Heart left ventricle (tissue), 16 donors: Measurements from ENCODE around the gene TNFSF10. TPM values are rescaled to one million over a fixed set of nuclear protein-coding genes. Genes with fewer than 3 reads are reported as not detected.
"Not testable (repeated sequence)": the region's sequence is repeated elsewhere in the genome, so short reads cannot be mapped to it uniquely, and the experiment has no call there.

Source experiments
- ATAC-seq, 4 donors: fragments of 200-7000 bp; cut with Tn5 transposase; one replicate each; pipeline ENCODE4 v1.9.1; 2020 to 2022; ENCODE audit warnings: moderate library complexity in 4 of 4, mild to moderate bottlenecking in 3 of 4, moderate number of reproducible peaks in 1 of 4
- DNase-seq, 5 donors: peaks; one replicate each; pipeline ENCODE4 v3.0.0-alpha.2; 2020
- H3K27ac ChIP-seq, 12 donors: fragments of 200-600 bp; sonication (generic) in 4 of 12; one replicate each; pipeline versions ENCODE4 v1.5.0 to v1.8.0; 2016 to 2022; ENCODE audit warnings: mild to moderate bottlenecking in 2 of 12
- H3K27me3 ChIP-seq, 9 donors: fragments of 200-600 bp; sonication (generic) in 2 of 9; one replicate each; pipeline versions ENCODE4 v1.5.1 to v1.8.0; 2016 to 2022; ENCODE audit warnings: mild to moderate bottlenecking in 3 of 9
- H3K36me3 ChIP-seq, 9 donors: fragments of 200-600 bp; sonication (generic) in 2 of 9; one replicate each; pipeline versions ENCODE4 v1.5.0 to v1.8.0; 2018 to 2022; ENCODE audit warnings: mild to moderate bottlenecking in 2 of 9
- H3K4me1 ChIP-seq, 12 donors: fragments of 200-600 bp; sonication (generic) in 4 of 12; one replicate each; pipeline versions ENCODE4 v1.5.0 to v1.8.0; 2016 to 2022; ENCODE audit warnings: mild to moderate bottlenecking in 3 of 12
- H3K4me3 ChIP-seq, 12 donors: fragments of 200-600 bp; sonication (generic) in 4 of 12; one replicate each; pipeline versions ENCODE4 v1.5.0 to v1.8.0; 2017 to 2022; ENCODE audit warnings: mild to moderate bottlenecking in 9 of 12, moderate library complexity in 4 of 12
- H3K9me3 ChIP-seq, 12 donors: fragments of 200-600 bp; sonication (generic) in 4 of 12; one replicate each; pipeline versions ENCODE4 v1.5.0 to v1.8.0; 2016 to 2022; ENCODE audit warnings: mild to moderate bottlenecking in 1 of 12
- POLR2A ChIP-seq, 2 donors: fragments of 450-650 bp; IDR thresholded peaks; one replicate each; pipeline ENCODE4 v1.6.1; 2017; ENCODE audit warnings: antibody characterized with exemption in 2 of 2, mild to moderate bottlenecking in 2 of 2, moderate library complexity in 2 of 2
- WGBS, 4 donors: extraction: QIAGEN DNeasy Blood & Tissue Kit in 2 of 4; methylation state at CpG; one replicate each; pipeline versions ENCODE4 v1.1.5 to v1.1.7; 2013 to 2018; 5-methylcytosine and 5-hydroxymethylcytosine counted together
- intact Hi-C, 10 donors: fragments of 100-400 bp; cut with DNase I; formaldehyde crosslinking; loops; one replicate each; pipeline versions ENCODE4 v1.11.1 to v1.14.2; 2022
- polyA plus RNA-seq, 2 donors: library from polyadenylated mRNA; stranded (reverse); fragments of 200-250 nt; gene quantifications; one replicate each; pipeline ENCODE4 v1.2.3, GENCODE V29; 2013
- total RNA-seq, 9 donors: library from RNA; depleted of rRNA in 2 of 9; stranded (reverse); fragments of >200 nt in 2 of 9; fragmentation: NEBNext Ultra II Directional in 3 of 9; extraction: Animal tissue kit (Norgen Biotek cat#: 25700) in 3 of 9; gene quantifications; one replicate each; pipeline versions ENCODE4 v1.1.0 to v1.2.4, GENCODE V29; 2016 to 2023
- TF ChIP-seq, protein P1 (sequence below), 12 donors: fragments of 200-600 bp; sonication (generic) in 4 of 12; IDR thresholded peaks; one replicate each; pipeline versions ENCODE4 v1.5.0 to v1.8.0; 2018 to 2022; ENCODE audit warnings: antibody characterized with exemption in 12 of 12, mild to moderate bottlenecking in 5 of 12
- donor health status: ischemic (EF 13 %, LVEDD 7.1; RV severe dilation, severe dysfunction).
- donor health status: healthy with polysubstance abuse.
- donor health status: DM: no; HTN: yes; CAD: no.
- donor health status: DM: no; HTN: no; CAD: no.
- donor health status: ischemic (EF 25% LVEDD 6.9; RV normal size, moderate dysfunction).
- donor health status: ischemic (EF 25% LVEDD 5.7; RV mildly dilated, moderate dysfunction).
- donor health status: healthy.
- donor health status: DM: yes; HTN: yes; CAD: no.
- donor health status: ischemic (EF 35%, LVEDD 5.7; RV mildly dilated, moderate dysfunction).
- donor health status: nonischemic (EF 11% LVEDD 7.7; RV severe dilation, severe dysfunction).
- donor health status: DM: yes; HTN: yes; CAD: no.
- donor health status: PGD.
- donor health status: ischemic (EF 29% LVEDD 5.4; RV normal size, mild dysfunction).
- donor health status: nonischemic (EF 23%, LVEDD 6.1; RV moderate dilation, normal function).

TNFSF10 gene
- total and polyA plus RNA-seq, 11 donors: 7.0 to 80.4 (median 20.1) TPM

DNA sequence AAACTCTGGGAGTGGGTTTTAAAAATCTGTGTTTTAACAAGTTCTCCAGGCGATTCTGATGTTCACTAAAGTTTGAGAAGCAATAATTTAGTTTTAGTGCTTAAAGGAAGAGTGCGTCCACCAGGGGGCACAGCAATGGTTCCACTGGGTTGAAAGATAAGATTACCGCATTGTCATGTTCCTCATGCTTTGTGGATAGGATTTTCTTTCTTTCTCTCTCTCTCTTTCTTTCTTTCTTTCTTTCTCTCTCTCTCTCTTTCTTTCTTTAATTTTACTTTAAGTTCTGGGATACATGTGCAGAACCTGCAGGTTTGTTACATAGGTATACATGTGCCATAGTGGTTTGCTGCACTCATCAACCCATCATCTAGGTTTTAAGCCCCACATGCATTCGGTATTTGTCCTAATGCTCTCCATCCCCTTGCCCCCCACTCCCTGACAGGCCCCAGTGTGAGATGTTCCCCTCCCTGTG lies 33.0 kb downstream of the TNFSF10 start:
- H3K4me3 ChIP-seq, H3K27ac ChIP-seq, H3K9me3 ChIP-seq, H3K36me3 ChIP-seq, H3K4me1 ChIP-seq, H3K27me3 ChIP-seq: not testable (repeated sequence)
- WGBS, 4 donors: 20 to 27% (median 23%) methylated on average over 4 of the region's 4 CpGs
- DNase-seq (peak; percentile 72 to 83 (median 76)), ATAC-seq (peak in 3 of 4 donors; percentile 54 to 83 (median 63))
- TF ChIP-seq, protein P1, sequence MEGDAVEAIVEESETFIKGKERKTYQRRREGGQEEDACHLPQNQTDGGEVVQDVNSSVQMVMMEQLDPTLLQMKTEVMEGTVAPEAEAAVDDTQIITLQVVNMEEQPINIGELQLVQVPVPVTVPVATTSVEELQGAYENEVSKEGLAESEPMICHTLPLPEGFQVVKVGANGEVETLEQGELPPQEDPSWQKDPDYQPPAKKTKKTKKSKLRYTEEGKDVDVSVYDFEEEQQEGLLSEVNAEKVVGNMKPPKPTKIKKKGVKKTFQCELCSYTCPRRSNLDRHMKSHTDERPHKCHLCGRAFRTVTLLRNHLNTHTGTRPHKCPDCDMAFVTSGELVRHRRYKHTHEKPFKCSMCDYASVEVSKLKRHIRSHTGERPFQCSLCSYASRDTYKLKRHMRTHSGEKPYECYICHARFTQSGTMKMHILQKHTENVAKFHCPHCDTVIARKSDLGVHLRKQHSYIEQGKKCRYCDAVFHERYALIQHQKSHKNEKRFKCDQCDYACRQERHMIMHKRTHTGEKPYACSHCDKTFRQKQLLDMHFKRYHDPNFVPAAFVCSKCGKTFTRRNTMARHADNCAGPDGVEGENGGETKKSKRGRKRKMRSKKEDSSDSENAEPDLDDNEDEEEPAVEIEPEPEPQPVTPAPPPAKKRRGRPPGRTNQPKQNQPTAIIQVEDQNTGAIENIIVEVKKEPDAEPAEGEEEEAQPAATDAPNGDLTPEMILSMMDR (IDR thresholded peaks at IDR 0.05): peak; percentile 65 to 86 (median 80)
- intact Hi-C loops: loop anchor here in 7 of 10 donors (1.0 to 5.0 kb wide), 6 partner anchors 106 to 222 kb away; partner anchors contain the start of gene NCEH1 (in 1 of the 7)

DNA sequence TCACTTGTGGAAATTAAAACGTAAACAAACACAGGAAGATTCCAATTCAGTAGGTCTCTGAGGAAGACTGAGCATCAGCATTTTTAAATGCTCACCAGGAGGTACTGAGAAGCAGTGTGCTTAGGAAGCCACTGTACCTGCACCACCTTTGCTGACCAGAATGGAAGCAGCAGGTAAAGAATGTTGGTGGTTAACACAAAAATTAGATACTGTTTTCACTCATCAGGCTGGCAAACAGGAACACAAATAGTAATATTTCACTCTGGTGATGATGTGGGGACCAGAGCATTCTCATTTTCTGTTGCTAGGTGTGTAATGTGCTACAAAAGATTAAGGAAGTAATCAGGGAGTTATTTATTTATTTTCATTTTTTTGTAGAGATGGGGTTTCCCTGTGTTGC lies 45.1 kb downstream of the TNFSF10 start:
- no peaks in the 10 kb centered on the region for H3K36me3 ChIP-seq
- TF ChIP-seq POLR2A (IDR thresholded peaks at IDR 0.05): no peak
- TF ChIP-seq, protein P1 (IDR thresholded peaks at IDR 0.05): no peak
- ATAC-seq (no peak), DNase-seq (no peak)
- intact Hi-C loops: loop anchor here in 5 of 10 donors (5.0 to 10.0 kb wide), 5 partner anchors 103 to 1513 kb away; partner anchors contain the start of gene FNDC3B (in 1 of the 5)
- H3K4me1 ChIP-seq: peaks cover 0 to 20% (median 0%) of the 10 kb centered on the region in 12 donors
- no peaks in the 10 kb centered on the region for H3K27me3 ChIP-seq
- H3K27ac ChIP-seq: no peak overlapping the region
- no peak overlapping the region for H3K4me3 ChIP-seq
- 44 to 57% (median 54%) methylated on average over 1 of the region's 1 CpG for WGBS, 4 donors
- peaks cover 0 to 6% (median 0%) of the 10 kb centered on the region in 12 donors for H3K9me3 ChIP-seq

DNA sequence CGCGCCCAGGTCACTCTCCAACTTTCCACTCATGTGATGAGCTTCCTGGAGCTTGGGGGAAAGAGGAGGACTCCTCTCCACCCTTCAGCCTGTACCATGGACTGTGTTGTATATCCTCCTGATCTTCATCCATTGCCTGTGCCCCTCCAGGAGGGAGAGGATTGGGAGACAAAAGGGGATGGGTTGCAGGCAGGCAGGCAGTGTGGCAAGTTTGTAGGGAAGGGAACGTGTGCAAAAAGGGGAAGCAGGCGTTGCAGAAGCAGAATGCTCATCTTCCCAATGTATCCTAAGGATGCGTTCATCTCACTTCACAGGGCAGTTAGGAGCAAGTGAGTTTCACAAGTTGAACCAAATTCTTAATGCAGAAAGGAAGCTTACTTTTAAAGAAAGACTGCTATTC lies 46.9 kb downstream of the TNFSF10 start:
- Histone ChIP-seq H3K9me3 (peaks cover 0 to 12% (median 0%) of the 10 kb centered on the region in 12 donors), H3K4me3 (peak overlapping the region in 8 of 12 donors; percentile 17 to 63 (median 52)), H3K27me3 (no peaks in the 10 kb centered on the region), H3K27ac (peak overlapping the region in 3 of 12 donors; percentile 27 to 67 (median 59)), H3K36me3 (no peaks in the 10 kb centered on the region), H3K4me1 (peaks cover 0 to 20% (median 0%) of the 10 kb centered on the region in 12 donors)
- WGBS, 4 donors: 77 to 84% (median 78%) methylated on average over 4 to 5 of the region's 5 CpGs
- ATAC-seq (peak; percentile 17 to 51 (median 30)), DNase-seq (no peak)
- intact Hi-C loops: loop anchor here in 5 of 10 donors (5.0 to 10.0 kb wide), 5 partner anchors 102 to 1512 kb away; partner anchors contain the start of gene FNDC3B (in 1 of the 5)
- TF ChIP-seq POLR2A (IDR thresholded peaks at IDR 0.05): no peak
- TF ChIP-seq, protein P1 (IDR thresholded peaks at IDR 0.05): no peak

DNA sequence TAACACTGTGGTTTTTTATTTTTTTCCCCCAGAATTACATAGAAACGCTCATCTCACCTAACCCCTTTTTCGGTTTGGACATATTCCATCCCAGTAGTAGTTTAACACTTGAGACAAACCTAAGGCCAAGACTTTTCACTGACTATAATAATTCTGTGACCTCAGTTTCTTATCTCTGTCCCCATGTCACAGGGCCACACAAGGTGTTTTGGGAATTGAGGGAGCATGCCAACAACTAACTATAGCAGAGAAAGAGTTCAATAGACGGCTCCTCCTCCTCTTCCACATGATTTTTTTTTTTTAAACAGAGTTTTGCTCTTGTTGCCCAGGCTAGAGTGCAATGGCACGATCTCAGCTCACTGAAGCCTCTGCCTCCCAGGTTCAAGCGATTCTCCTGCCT lies 47.5 kb downstream of the TNFSF10 start:
- DNase-seq (no peak), ATAC-seq (peak in 2 of 4 donors; percentile 55 to 56)
- H3K4me3 ChIP-seq: no peak overlapping the region
- H3K27me3 ChIP-seq: no peaks in the 10 kb centered on the region
- TF ChIP-seq POLR2A (IDR thresholded peaks at IDR 0.05): no peak
- TF ChIP-seq, protein P1 (IDR thresholded peaks at IDR 0.05): no peak
- peaks cover 0 to 20% (median 0%) of the 10 kb centered on the region in 12 donors for H3K4me1 ChIP-seq
- H3K27ac ChIP-seq: no peak overlapping the region
- H3K36me3 ChIP-seq: no peaks in the 10 kb centered on the region
- WGBS, 4 donors: 82 to 96% (median 83%) methylated on average over 5 of the region's 5 CpGs
- H3K9me3 ChIP-seq: peaks cover 0 to 12% (median 0%) of the 10 kb centered on the region in 12 donors
- intact Hi-C loops: loop anchor here in 5 of 10 donors (5.0 to 10.0 kb wide), 5 partner anchors 101 to 1511 kb away; partner anchors contain the start of gene FNDC3B (in 1 of the 5)
